ENCODE data around the gene KREMEN1. TPM values are rescaled to one million over a fixed set of nuclear protein-coding genes. Genes with fewer than 3 reads are reported as not detected.

Gene KREMEN1
- total RNA-seq, 2 donors from 2014 or later = 20.2 to 20.7 TPM

DNA sequence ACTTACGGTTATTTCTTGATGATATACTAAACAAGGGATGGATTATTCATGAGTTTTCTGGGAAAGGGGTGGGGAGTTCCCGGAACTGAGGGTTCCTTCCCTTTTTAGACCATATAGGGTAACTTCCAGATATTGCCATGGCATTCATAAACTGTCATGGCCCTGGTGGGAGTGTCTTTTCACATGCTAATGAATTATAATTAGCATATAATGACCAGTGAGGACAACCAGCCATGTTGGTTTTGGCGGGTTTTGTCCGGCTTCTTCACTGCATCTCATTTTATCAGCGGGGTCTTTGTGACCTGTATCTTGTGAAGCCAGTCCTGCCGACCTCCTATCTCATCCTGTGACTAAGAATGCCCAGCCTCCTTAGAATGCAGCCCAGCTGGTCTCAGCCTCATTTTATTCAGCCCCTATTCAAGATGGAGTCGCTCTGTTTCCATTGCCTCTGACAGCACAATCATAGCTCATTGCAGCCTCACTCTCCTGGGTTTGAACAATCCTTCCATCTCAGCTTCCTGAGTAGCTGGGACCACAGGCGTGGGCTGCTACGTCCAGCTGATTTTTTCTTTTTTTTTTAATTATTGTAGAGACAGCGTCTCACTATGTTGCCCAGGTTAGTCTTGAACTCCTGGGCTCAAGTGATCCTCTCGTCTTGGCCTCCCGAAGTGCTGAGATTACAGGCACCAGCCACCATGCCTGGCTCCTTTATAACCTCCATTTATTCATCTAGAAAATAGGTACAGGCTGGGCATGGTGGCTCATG, 80.3 kb downstream of the KREMEN1 start:
- DNase-seq = peak; percentile 51
- TF ChIP-seq, protein P1, sequence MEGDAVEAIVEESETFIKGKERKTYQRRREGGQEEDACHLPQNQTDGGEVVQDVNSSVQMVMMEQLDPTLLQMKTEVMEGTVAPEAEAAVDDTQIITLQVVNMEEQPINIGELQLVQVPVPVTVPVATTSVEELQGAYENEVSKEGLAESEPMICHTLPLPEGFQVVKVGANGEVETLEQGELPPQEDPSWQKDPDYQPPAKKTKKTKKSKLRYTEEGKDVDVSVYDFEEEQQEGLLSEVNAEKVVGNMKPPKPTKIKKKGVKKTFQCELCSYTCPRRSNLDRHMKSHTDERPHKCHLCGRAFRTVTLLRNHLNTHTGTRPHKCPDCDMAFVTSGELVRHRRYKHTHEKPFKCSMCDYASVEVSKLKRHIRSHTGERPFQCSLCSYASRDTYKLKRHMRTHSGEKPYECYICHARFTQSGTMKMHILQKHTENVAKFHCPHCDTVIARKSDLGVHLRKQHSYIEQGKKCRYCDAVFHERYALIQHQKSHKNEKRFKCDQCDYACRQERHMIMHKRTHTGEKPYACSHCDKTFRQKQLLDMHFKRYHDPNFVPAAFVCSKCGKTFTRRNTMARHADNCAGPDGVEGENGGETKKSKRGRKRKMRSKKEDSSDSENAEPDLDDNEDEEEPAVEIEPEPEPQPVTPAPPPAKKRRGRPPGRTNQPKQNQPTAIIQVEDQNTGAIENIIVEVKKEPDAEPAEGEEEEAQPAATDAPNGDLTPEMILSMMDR (IDR thresholded peaks at IDR 0.05) = no peak
- Histone ChIP-seq H3K4me1 (no peaks in the 10 kb centered on the region), H3K4me3 (no peak overlapping the region), H3K9me3 (no peaks in the 10 kb centered on the region), H3K9ac (ENCODE audit: low read depth in 2 of 2, low read length in 2 of 2) (no peak overlapping the region), H3K27me3 (no peaks in the 10 kb centered on the region), H3K27ac (peak overlapping the region; percentile 69), H3K36me3 (no peaks in the 10 kb centered on the region)
- intact Hi-C loops (cut with DNase I) = loop anchor here (10.0 kb wide), 2 partner anchors 108 to 298 kb away; no protein-coding TSS in a partner anchor

DNA sequence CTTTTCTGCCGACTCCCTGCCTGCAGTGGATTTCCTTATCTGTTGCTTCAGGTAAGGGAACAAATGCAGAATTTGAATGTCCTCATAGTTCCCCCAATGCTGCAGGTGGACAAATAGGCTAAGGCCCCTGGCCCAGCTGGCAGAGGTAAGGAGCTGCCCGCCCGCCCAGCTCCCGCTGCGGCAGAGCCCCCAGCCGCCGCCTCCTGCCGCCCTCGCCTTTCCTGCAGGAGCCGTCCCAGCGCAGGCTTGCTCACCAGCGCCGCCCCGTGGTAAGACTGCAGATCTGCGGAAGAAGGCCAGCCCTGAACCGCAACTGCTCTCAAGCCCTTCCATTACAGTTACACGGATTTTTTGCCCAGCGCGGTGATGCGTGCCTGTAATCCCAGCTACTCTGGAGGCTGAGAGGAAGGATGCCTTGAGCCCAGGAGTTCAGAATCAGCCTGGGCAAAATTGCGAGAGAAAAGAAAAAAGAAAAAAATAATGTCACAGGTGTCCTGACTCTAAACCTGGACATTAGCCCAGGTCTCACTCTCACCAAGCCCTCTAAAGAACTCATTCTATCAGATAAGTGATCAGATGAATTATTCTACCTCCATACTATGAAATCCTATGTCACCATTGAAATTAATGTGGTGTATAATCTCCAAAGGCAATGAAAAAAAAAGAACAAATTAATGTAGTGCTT, 81.7 kb downstream of the KREMEN1 start:
- intact Hi-C loops (cut with DNase I) = loop anchor here (10.0 kb wide), 2 partner anchors 110 to 300 kb away; no protein-coding TSS in a partner anchor
- H3K27ac ChIP-seq = no peak overlapping the region
- peak; percentile 74 for DNase-seq

DNA sequence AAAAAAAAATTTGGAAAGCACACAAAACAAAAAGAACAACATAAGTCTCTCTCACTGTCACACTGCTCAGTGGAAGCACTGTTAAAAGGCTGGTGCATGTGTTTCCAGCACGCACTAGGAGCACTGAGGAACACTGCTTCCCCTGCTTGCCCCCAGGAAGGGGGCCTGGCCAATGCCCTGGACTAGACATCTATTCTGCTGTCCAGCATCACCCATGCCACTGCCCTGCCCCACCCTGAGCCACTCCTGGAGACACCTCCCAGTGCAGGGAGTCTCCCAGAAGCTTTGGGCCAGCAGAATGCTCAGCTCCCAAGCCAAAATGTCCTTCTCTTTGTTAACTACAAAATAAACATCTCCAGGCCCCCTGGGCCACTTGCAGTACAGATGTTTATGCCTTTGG, 83.1 kb downstream of the KREMEN1 start:
- Histone ChIP-seq H3K27ac (no peak overlapping the region), H3K4me3 (no peak overlapping the region), H3K9ac (ENCODE audit: low read depth in 2 of 2, low read length in 2 of 2) (no peak overlapping the region), H3K27me3 (no peaks in the 10 kb centered on the region), H3K9me3 (no peaks in the 10 kb centered on the region), H3K4me1 (no peaks in the 10 kb centered on the region), H3K36me3 (no peaks in the 10 kb centered on the region)
- intact Hi-C loops (cut with DNase I) = loop anchor here (10.0 kb wide), 2 partner anchors 111 to 301 kb away; no protein-coding TSS in a partner anchor
- DNase-seq = no peak
- TF ChIP-seq, protein P1 (IDR thresholded peaks at IDR 0.05) = no peak

More for the DNA sequence above, 81.7 kb downstream of the KREMEN1 start:
- Histone ChIP-seq H3K9me3 (no peaks in the 10 kb centered on the region), H3K4me1 (no peaks in the 10 kb centered on the region), H3K27me3 (no peaks in the 10 kb centered on the region), H3K36me3 (no peaks in the 10 kb centered on the region), H3K9ac (ENCODE audit: low read depth in 2 of 2, low read length in 2 of 2) (peak overlapping the region in 1 of 2 donors; percentile 38), H3K4me3 (no peak overlapping the region)
- TF ChIP-seq, protein P1 (IDR thresholded peaks at IDR 0.05) = peak; percentile 95

DNA sequence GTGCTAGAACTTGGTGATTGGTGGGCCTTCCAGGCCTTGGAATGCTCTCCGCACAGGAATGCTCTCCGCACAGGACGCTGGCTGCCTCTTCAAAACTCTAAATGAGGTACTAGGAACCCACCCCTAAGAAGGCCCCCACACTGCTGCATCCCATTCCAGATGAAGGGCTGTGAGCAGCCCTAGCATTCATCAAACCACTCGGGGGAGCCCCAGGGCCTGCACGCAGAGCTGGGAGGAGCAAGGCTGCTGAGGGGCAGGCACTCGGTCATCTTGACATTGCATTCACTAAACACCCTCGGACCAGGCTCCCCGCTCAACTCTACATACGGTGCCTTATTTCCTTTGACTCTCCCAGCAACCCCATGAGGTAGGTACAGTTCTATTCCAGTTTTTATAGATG, 83.7 kb downstream of the KREMEN1 start:
- Histone ChIP-seq H3K9ac (ENCODE audit: low read depth in 2 of 2, low read length in 2 of 2) (no peak overlapping the region), H3K4me1 (no peaks in the 10 kb centered on the region), H3K36me3 (no peaks in the 10 kb centered on the region), H3K9me3 (no peaks in the 10 kb centered on the region), H3K4me3 (no peak overlapping the region), H3K27me3 (no peaks in the 10 kb centered on the region), H3K27ac (no peak overlapping the region)
- intact Hi-C loops (cut with DNase I) = loop anchor here (10.0 kb wide), 2 partner anchors 112 to 302 kb away; no protein-coding TSS in a partner anchor
- TF ChIP-seq, protein P1 (IDR thresholded peaks at IDR 0.05) = no peak
- no peak for DNase-seq

DNA sequence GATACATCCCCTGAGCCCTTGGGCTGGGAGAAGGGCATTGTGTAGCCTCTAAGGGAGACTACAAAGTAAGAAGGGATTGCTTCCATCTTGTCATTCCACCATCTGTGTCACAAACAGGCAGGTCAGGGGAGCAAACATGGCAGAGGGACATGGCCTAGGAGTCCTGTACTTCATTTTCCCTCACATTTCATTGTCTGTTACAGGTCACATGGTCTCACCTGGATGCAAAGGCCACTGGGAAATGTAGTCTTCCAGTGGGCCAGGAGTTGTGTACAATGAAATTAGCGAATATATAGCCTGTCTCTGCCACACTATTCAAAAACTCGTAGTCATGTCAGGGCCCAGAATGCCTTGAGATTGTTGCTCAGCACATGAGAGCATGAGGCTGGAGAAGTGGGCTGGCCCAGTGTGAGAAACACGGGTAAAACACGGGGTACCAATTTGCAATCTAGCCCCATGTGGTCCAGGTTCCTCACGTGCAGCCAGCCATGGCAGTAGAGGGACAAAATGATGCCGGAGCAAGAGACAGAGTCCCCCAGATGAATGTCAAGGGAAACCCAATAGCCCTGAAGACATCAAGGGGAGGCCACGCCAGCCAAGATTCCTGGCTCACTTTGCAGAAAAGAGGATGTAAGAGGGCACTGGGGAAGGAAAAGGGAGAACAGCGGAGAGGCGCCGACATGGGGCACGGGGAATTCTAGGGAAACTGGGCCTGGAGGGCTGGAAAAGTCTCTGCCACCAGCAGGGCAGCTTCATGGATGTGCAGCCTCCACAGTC, 85.1 kb downstream of the KREMEN1 start:
- TF ChIP-seq, protein P1 (IDR thresholded peaks at IDR 0.05) = no peak
- no peaks in the 10 kb centered on the region for H3K9me3 ChIP-seq
- no peaks in the 10 kb centered on the region for H3K27me3 ChIP-seq
- H3K4me1 ChIP-seq = no peaks in the 10 kb centered on the region
- H3K36me3 ChIP-seq = no peaks in the 10 kb centered on the region
- H3K9ac ChIP-seq (ENCODE audit: low read depth in 2 of 2, low read length in 2 of 2) = no peak overlapping the region
- intact Hi-C loops (cut with DNase I) = loop anchor here (10.0 kb wide), 2 partner anchors 113 to 303 kb away; no protein-coding TSS in a partner anchor
- no peak overlapping the region for H3K27ac ChIP-seq
- no peak for DNase-seq
- no peak overlapping the region for H3K4me3 ChIP-seq
